ENCODE results near the gene ZACN.
"Not testable (repeated sequence)": the region's sequence is repeated elsewhere in the genome, so short reads cannot be mapped to it uniquely, and the experiment has no call there.

The ZACN gene

GRCh38 chr17:76078860-76079534, at the start of gene ZACN:
Gene ZACN (plus strand): TSS chr17:76079182. CDS start chr17:76079265, 83 bp downstream.
- H3K9me3 ChIP-seq (ENCODE audit: control insufficient read depth, low read length), result no peaks in the 10 kb centered on the region
- peaks cover 67% of the 10 kb centered on the region for H3K27me3 ChIP-seq (ENCODE audit: control insufficient read depth, insufficient read depth, low read length)
- no peak within 1 kb of the TSS for H3K4me3 ChIP-seq (ENCODE audit: low read length)
- H3K9ac ChIP-seq (ENCODE audit: low read length), result no peak within 1 kb of the TSS
- peaks cover 22% of the 10 kb centered on the region for H3K4me1 ChIP-seq (ENCODE audit: control insufficient read depth, insufficient read depth, low read length)
- H3K36me3 ChIP-seq (ENCODE audit: control insufficient read depth, insufficient read depth, low read length), result no peaks in the 10 kb centered on the region

GRCh38 chr17:76032073-76032779, 46.8 kb upstream of the ZACN start:
- Histone ChIP-seq H3K27me3 (ENCODE audit: control insufficient read depth, insufficient read depth, low read length) (no peaks in the 10 kb centered on the region), H3K4me3 (ENCODE audit: low read length) (no peak overlapping the region), H3K4me1 (ENCODE audit: control insufficient read depth, insufficient read depth, low read length) (peaks cover 13% of the 10 kb centered on the region), H3K9ac (ENCODE audit: low read length) (no peak overlapping the region), H3K36me3 (ENCODE audit: control insufficient read depth, insufficient read depth, low read length) (no peaks in the 10 kb centered on the region), H3K9me3 (ENCODE audit: control insufficient read depth, low read length) (no peaks in the 10 kb centered on the region)

GRCh38 chr17:76032780-76033108, 46.2 kb upstream of the ZACN start:
- Histone ChIP-seq H3K4me1 (ENCODE audit: control insufficient read depth, insufficient read depth, low read length) (peaks cover 9% of the 10 kb centered on the region), H3K4me3 (ENCODE audit: low read length) (no peak overlapping the region), H3K9ac (ENCODE audit: low read length) (no peak overlapping the region), H3K36me3 (ENCODE audit: control insufficient read depth, insufficient read depth, low read length) (peaks cover 3% of the 10 kb centered on the region), H3K9me3 (ENCODE audit: control insufficient read depth, low read length) (no peaks in the 10 kb centered on the region), H3K27me3 (ENCODE audit: control insufficient read depth, insufficient read depth, low read length) (no peaks in the 10 kb centered on the region)

GRCh38 chr17:76033139-76033538, 45.8 kb upstream of the ZACN start:
- H3K36me3 ChIP-seq (ENCODE audit: control insufficient read depth, insufficient read depth, low read length), result peaks cover 7% of the 10 kb centered on the region
- H3K27me3 ChIP-seq (ENCODE audit: control insufficient read depth, insufficient read depth, low read length), result no peaks in the 10 kb centered on the region
- peaks cover 8% of the 10 kb centered on the region for H3K4me1 ChIP-seq (ENCODE audit: control insufficient read depth, insufficient read depth, low read length)
- no peak overlapping the region for H3K4me3 ChIP-seq (ENCODE audit: low read length)
- no peak overlapping the region for H3K9ac ChIP-seq (ENCODE audit: low read length)
- no peaks in the 10 kb centered on the region for H3K9me3 ChIP-seq (ENCODE audit: control insufficient read depth, low read length)

GRCh38 chr17:76034428-76035350, 44.3 kb upstream of the ZACN start:
- H3K36me3 ChIP-seq (ENCODE audit: control insufficient read depth, insufficient read depth, low read length), result peaks cover 14% of the 10 kb centered on the region
- H3K4me3 ChIP-seq (ENCODE audit: low read length), result no peak overlapping the region
- peaks cover 3% of the 10 kb centered on the region for H3K4me1 ChIP-seq (ENCODE audit: control insufficient read depth, insufficient read depth, low read length)
- H3K9me3 ChIP-seq (ENCODE audit: control insufficient read depth, low read length), result no peaks in the 10 kb centered on the region
- H3K27me3 ChIP-seq (ENCODE audit: control insufficient read depth, insufficient read depth, low read length), result no peaks in the 10 kb centered on the region
- H3K9ac ChIP-seq (ENCODE audit: low read length), result no peak overlapping the region

GRCh38 chr17:76036497-76037261, 42.3 kb upstream of the ZACN start:
- Histone ChIP-seq H3K4me1 (ENCODE audit: control insufficient read depth, insufficient read depth, low read length) (no peaks in the 10 kb centered on the region), H3K9me3 (ENCODE audit: control insufficient read depth, low read length) (no peaks in the 10 kb centered on the region), H3K36me3 (ENCODE audit: control insufficient read depth, insufficient read depth, low read length) (peaks cover 18% of the 10 kb centered on the region)

GRCh38 chr17:76038050-76038449, 40.9 kb upstream of the ZACN start:
- H3K4me1 ChIP-seq (ENCODE audit: control insufficient read depth, insufficient read depth, low read length), result no peaks in the 10 kb centered on the region
- no peak overlapping the region for H3K4me3 ChIP-seq (ENCODE audit: low read length)
- no peak overlapping the region for H3K9ac ChIP-seq (ENCODE audit: low read length)
- no peaks in the 10 kb centered on the region for H3K27me3 ChIP-seq (ENCODE audit: control insufficient read depth, insufficient read depth, low read length)
- H3K36me3 ChIP-seq (ENCODE audit: control insufficient read depth, insufficient read depth, low read length), result peaks cover 18% of the 10 kb centered on the region
- no peaks in the 10 kb centered on the region for H3K9me3 ChIP-seq (ENCODE audit: control insufficient read depth, low read length)

More at GRCh38 chr17:76036497-76037261, 42.3 kb upstream of the ZACN start:
- Histone ChIP-seq H3K4me3 (ENCODE audit: low read length) (no peak overlapping the region), H3K27me3 (ENCODE audit: control insufficient read depth, insufficient read depth, low read length) (no peaks in the 10 kb centered on the region), H3K9ac (ENCODE audit: low read length) (no peak overlapping the region)

- H3K36me3 ChIP-seq (ENCODE audit: control insufficient read depth, insufficient read depth, low read length), result peaks cover 20% of the 10 kb centered on the region
- H3K4me3 ChIP-seq (ENCODE audit: low read length), result no peak overlapping the region
- no peaks in the 10 kb centered on the region for H3K4me1 ChIP-seq (ENCODE audit: control insufficient read depth, insufficient read depth, low read length)
- no peaks in the 10 kb centered on the region for H3K27me3 ChIP-seq (ENCODE audit: control insufficient read depth, insufficient read depth, low read length)
- no peaks in the 10 kb centered on the region for H3K9me3 ChIP-seq (ENCODE audit: control insufficient read depth, low read length)
- H3K9ac ChIP-seq (ENCODE audit: low read length), result no peak overlapping the region
Observed at GRCh38 chr17:76039121-76039520, 39.9 kb upstream of the ZACN start.

GRCh38 chr17:76040376-76040775, 38.6 kb upstream of the ZACN start:
- Histone ChIP-seq H3K4me1 (ENCODE audit: control insufficient read depth, insufficient read depth, low read length) (no peaks in the 10 kb centered on the region), H3K9ac (ENCODE audit: low read length) (no peak overlapping the region), H3K36me3 (ENCODE audit: control insufficient read depth, insufficient read depth, low read length) (peaks cover 26% of the 10 kb centered on the region), H3K27me3 (ENCODE audit: control insufficient read depth, insufficient read depth, low read length) (no peaks in the 10 kb centered on the region), H3K4me3 (ENCODE audit: low read length) (no peak overlapping the region), H3K9me3 (ENCODE audit: control insufficient read depth, low read length) (no peaks in the 10 kb centered on the region)

- peaks cover 21% of the 10 kb centered on the region for H3K36me3 ChIP-seq (ENCODE audit: control insufficient read depth, insufficient read depth, low read length)
- H3K4me3 ChIP-seq (ENCODE audit: low read length); H3K4me1 ChIP-seq (ENCODE audit: control insufficient read depth, insufficient read depth, low read length); H3K9ac ChIP-seq (ENCODE audit: low read length); H3K9me3 ChIP-seq (ENCODE audit: control insufficient read depth, low read length); H3K27me3 ChIP-seq (ENCODE audit: control insufficient read depth, insufficient read depth, low read length): not testable (repeated sequence)
Observed at GRCh38 chr17:76042868-76043267, 36.1 kb upstream of the ZACN start.

GRCh38 chr17:76044475-76045007, 34.4 kb upstream of the ZACN start:
- not testable (repeated sequence) for H3K27me3 ChIP-seq (ENCODE audit: control insufficient read depth, insufficient read depth, low read length); H3K9me3 ChIP-seq (ENCODE audit: control insufficient read depth, low read length); H3K4me3 ChIP-seq (ENCODE audit: low read length); H3K4me1 ChIP-seq (ENCODE audit: control insufficient read depth, insufficient read depth, low read length); H3K9ac ChIP-seq (ENCODE audit: low read length)
- peaks cover 24% of the 10 kb centered on the region for H3K36me3 ChIP-seq (ENCODE audit: control insufficient read depth, insufficient read depth, low read length)
